MM.1S (cell line): ENCODE measurements around the gene OGG1.

Source experiments
- EZH2 ChIP-seq: fragments of 300-600 bp; sonication (generic); optimal IDR thresholded peaks from 2 replicates; pipeline ENCODE3; 2017; ENCODE audit warnings: low read depth, mild to moderate bottlenecking, antibody characterized with exemption, low read length, mixed read lengths
- EZH2phosphoT487 ChIP-seq: fragments of 300-600 bp; sonication (generic); IDR thresholded peaks from 2 replicates; pipeline ENCODE4 v1.6.1; 2018; ENCODE audit warnings: antibody characterized with exemption, low read length
- TF ChIP-seq, protein P1 (sequence below): fragments of 300-600 bp; sonication (generic); IDR thresholded peaks from 2 replicates; pipeline ENCODE4 v1.5.1; 2016; ENCODE audit warnings: antibody characterized with exemption, low read length, mixed read lengths

GRCh38 chr3:9793161-9793781 is 43.5 kb downstream of the OGG1 start:
- TF ChIP-seq, protein P1, sequence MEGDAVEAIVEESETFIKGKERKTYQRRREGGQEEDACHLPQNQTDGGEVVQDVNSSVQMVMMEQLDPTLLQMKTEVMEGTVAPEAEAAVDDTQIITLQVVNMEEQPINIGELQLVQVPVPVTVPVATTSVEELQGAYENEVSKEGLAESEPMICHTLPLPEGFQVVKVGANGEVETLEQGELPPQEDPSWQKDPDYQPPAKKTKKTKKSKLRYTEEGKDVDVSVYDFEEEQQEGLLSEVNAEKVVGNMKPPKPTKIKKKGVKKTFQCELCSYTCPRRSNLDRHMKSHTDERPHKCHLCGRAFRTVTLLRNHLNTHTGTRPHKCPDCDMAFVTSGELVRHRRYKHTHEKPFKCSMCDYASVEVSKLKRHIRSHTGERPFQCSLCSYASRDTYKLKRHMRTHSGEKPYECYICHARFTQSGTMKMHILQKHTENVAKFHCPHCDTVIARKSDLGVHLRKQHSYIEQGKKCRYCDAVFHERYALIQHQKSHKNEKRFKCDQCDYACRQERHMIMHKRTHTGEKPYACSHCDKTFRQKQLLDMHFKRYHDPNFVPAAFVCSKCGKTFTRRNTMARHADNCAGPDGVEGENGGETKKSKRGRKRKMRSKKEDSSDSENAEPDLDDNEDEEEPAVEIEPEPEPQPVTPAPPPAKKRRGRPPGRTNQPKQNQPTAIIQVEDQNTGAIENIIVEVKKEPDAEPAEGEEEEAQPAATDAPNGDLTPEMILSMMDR = no peak
- TF ChIP-seq EZH2phosphoT487 (no peak), EZH2 (no peak)
